Measurements from ENCODE around the gene KLK7. TPM values are rescaled to one million over a fixed set of nuclear protein-coding genes. Genes with fewer than 3 reads are reported as not detected.

The KLK7 gene
- polyA plus RNA-seq, 1 of the 3 experiments (the other 2 are of a cell fraction): not detected

DNA sequence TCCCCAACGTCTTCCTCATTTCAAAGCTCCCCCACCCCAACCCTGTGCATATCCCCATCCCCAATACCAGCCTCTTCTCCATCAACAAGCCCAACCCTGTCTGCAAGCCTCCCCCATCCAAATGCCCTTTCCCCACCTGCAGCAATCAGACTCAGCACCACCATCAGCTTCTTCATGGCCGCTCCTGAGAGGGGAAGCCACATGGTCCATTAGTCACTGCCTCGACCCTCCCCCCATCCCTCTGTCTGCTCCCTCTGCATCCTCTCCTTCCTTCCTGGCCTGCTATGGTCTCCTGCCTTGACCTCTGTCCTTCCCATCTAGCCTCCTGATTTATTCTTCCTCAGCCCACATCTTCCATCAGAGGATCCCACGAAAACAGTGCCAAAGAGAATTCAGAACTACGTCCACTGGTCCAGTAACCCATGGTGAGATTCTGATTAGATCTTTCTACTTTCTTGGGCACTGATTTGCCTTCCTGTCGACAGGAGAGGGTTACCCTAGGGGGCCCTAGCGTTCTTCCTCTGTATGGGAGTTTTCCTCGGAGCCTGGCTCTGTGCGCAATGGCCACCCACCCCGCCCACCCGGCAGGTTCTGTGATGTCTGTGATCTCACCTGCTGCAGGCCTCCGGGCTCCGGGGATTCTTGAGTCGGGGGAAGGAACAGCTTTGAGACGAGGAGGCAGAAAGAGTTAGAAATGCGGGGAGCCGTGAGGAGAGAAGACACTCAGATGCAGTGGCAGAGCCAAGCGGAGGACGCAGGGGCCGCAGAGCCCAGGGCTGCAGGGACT is 15.6 kb downstream of the KLK7 start:
- H3K79me2 ChIP-seq (ENCODE audit: insufficient read depth): no peaks in the 10 kb centered on the region
- no peak overlapping the region for H3K4me3 ChIP-seq (ENCODE audit: low read depth in 2 of 2, low read length in 1 of 2)
- peaks cover 56% of the 10 kb centered on the region for H3K27me3 ChIP-seq (ENCODE audit: insufficient read depth)
- H3K4me2 ChIP-seq: no peak overlapping the region
- no peak for TF ChIP-seq POLR2AphosphoS5 (IDR thresholded peaks at IDR 0.05; ENCODE audit: low read depth, low read length)
- no peak for DNase-seq
- H3K27ac ChIP-seq (ENCODE audit: low read depth in 2 of 2, low read length in 1 of 2): no peak overlapping the region
- ChIA-PET POLR2A (no interaction called here), CTCF (no interaction called here)
- no peaks in the 10 kb centered on the region for H3F3A ChIP-seq (replicated peaks; ENCODE audit: insufficient read depth)
- no peak overlapping the region for H2AFZ ChIP-seq (ENCODE audit: low read depth)
- no peaks in the 10 kb centered on the region for H3K36me3 ChIP-seq (replicated peaks in 1 of 2; ENCODE audit: control insufficient read depth in 1 of 2, insufficient read depth in 2 of 2, low read length in 1 of 2)
- H3K4me1 ChIP-seq (ENCODE audit: control insufficient read depth in 1 of 2, insufficient read depth in 2 of 2, low read depth in 1 of 2, low read length in 1 of 2): no peaks in the 10 kb centered on the region
- no peaks in the 10 kb centered on the region for H3K9me3 ChIP-seq
- H3K9me2 ChIP-seq: no peaks in the 10 kb centered on the region
- H4K20me1 ChIP-seq (ENCODE audit: insufficient read depth): no peaks in the 10 kb centered on the region
- WGBS (ENCODE audit: low lambda C conversion rate): 25% methylated on average over 19 of the region's 20 CpGs
- H3K9ac ChIP-seq: no peak overlapping the region

DNA sequence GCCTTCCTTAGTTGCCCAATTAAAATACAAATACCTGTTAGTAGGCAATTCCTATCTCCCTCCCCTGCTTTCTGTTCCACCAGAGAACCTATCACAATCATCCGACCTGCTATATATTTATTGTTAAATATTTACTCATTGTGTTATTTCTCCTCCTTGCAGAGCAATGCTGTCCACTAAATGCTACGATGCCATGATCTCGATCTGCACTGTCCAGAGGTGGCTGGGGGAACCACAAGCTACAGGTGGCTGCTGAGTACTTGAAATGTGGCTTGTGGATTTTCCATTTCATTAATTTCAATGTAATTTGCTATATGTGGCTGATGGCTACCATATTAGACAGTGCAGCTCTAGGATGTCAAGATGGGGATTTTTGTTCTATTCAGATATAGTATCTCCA is 19.5 kb downstream of the KLK7 start:
- ChIA-PET CTCF (no interaction called here), POLR2A (no interaction called here)
- H3K4me2 ChIP-seq: no peak overlapping the region
- 3% methylated on average over 3 of the region's 3 CpGs for WGBS (ENCODE audit: low lambda C conversion rate)
- peaks cover 29% of the 10 kb centered on the region for H3K27me3 ChIP-seq (ENCODE audit: insufficient read depth)
- no peaks in the 10 kb centered on the region for H3F3A ChIP-seq (replicated peaks; ENCODE audit: insufficient read depth)
- no peaks in the 10 kb centered on the region for H3K79me2 ChIP-seq (ENCODE audit: insufficient read depth)
- no peaks in the 10 kb centered on the region for H4K20me1 ChIP-seq (ENCODE audit: insufficient read depth)
- no peak overlapping the region for H2AFZ ChIP-seq (ENCODE audit: low read depth)
- DNase-seq: no peak
- TF ChIP-seq EP300 (IDR thresholded peaks at IDR 0.05; ENCODE audit: borderline replicate concordance in 1 of 2, low read depth in 1 of 2, low read length in 1 of 2) (no peak), TEAD4 (IDR thresholded peaks at IDR 0.05; ENCODE audit: borderline replicate concordance, insufficient read depth) (no peak), NRF1 (IDR thresholded peaks at IDR 0.05; ENCODE audit: low read depth, low read length) (no peak), FOXJ3 (CRISPR knock-in tag; IDR thresholded peaks at IDR 0.05) (no peak), YY1 (IDR thresholded peaks at IDR 0.05; ENCODE audit: low read depth) (no peak), NFIC (IDR thresholded peaks at IDR 0.05; ENCODE audit: borderline replicate concordance) (no peak), POLR2AphosphoS5 (IDR thresholded peaks at IDR 0.05; ENCODE audit: low read depth, low read length) (no peak)
- TF ChIP-seq, protein P1, sequence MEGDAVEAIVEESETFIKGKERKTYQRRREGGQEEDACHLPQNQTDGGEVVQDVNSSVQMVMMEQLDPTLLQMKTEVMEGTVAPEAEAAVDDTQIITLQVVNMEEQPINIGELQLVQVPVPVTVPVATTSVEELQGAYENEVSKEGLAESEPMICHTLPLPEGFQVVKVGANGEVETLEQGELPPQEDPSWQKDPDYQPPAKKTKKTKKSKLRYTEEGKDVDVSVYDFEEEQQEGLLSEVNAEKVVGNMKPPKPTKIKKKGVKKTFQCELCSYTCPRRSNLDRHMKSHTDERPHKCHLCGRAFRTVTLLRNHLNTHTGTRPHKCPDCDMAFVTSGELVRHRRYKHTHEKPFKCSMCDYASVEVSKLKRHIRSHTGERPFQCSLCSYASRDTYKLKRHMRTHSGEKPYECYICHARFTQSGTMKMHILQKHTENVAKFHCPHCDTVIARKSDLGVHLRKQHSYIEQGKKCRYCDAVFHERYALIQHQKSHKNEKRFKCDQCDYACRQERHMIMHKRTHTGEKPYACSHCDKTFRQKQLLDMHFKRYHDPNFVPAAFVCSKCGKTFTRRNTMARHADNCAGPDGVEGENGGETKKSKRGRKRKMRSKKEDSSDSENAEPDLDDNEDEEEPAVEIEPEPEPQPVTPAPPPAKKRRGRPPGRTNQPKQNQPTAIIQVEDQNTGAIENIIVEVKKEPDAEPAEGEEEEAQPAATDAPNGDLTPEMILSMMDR (IDR thresholded peaks at IDR 0.05): no peak
- TF ChIP-seq, protein P2, sequence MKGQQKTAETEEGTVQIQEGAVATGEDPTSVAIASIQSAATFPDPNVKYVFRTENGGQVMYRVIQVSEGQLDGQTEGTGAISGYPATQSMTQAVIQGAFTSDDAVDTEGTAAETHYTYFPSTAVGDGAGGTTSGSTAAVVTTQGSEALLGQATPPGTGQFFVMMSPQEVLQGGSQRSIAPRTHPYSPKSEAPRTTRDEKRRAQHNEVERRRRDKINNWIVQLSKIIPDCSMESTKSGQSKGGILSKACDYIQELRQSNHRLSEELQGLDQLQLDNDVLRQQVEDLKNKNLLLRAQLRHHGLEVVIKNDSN (IDR thresholded peaks at IDR 0.05; ENCODE audit: borderline replicate concordance, low read depth): no peak
- no peaks in the 10 kb centered on the region for H3K4me1 ChIP-seq (ENCODE audit: control insufficient read depth in 1 of 2, insufficient read depth in 2 of 2, low read depth in 1 of 2, low read length in 1 of 2)
- H3K27ac ChIP-seq (ENCODE audit: low read depth in 2 of 2, low read length in 1 of 2): no peak overlapping the region
- no peaks in the 10 kb centered on the region for H3K36me3 ChIP-seq (replicated peaks in 1 of 2; ENCODE audit: control insufficient read depth in 1 of 2, insufficient read depth in 2 of 2, low read length in 1 of 2)
- H3K9ac ChIP-seq: no peak overlapping the region
- no peak overlapping the region for H3K4me3 ChIP-seq (ENCODE audit: low read depth in 2 of 2, low read length in 1 of 2)
- H3K9me2 ChIP-seq: no peaks in the 10 kb centered on the region
- H3K9me3 ChIP-seq: no peaks in the 10 kb centered on the region

Data from SK-N-SH (cell line).